IMR-90 (cell line): ENCODE measurements around the gene RGS16. TPM values are rescaled to one million over a fixed set of nuclear protein-coding genes. Genes with fewer than 3 reads are reported as not detected.

Experiments
- ATAC-seq: fragments of 200-7000 bp; cut with Tn5 transposase; 2 replicates; pipeline ENCODE4 v1.9.1; 2020; ENCODE audit warnings: low read depth, mild to moderate bottlenecking, moderate library complexity
- BruUV-seq: library from RNA; stranded (reverse); fragments of 400-500 nt; replicated peaks from 2 replicates; lab custom pipeline; 2021; lab: Mats Ljungman, UMichigan
- CTCF ChIA-PET: fragments of 300-600 bp; formaldehyde crosslinking; extraction: SDS; loops from one replicate; lab custom pipeline; 2021; ENCODE audit warnings: antibody characterized with exemption; lab: Yijun Ruan, JAX
- POLR2A ChIA-PET: fragments of 300-600 bp; sonication (Branson Sonifier 250); formaldehyde crosslinking; loops from one replicate; lab custom pipeline; 2022; ENCODE audit warnings: antibody characterized with exemption; ENCODE audit not compliant: unreplicated experiment; lab: Charles Lee
- DNase-seq: peaks from one replicate; pipeline ENCODE4 v3.0.0; 2013
- H2AFZ ChIP-seq: replicated peaks from 2 replicates; pipeline ENCODE3; 2013; ENCODE audit warnings: low read length, mild to moderate bottlenecking; ENCODE audit not compliant: poor library complexity
- H2AK5ac ChIP-seq: 2 replicates; pipeline ENCODE4 v1.6.1; 2013; ENCODE audit warnings: low read depth, low read length, inconsistent platforms
- H2AK9ac ChIP-seq: replicated peaks from 2 replicates; pipeline ENCODE3; 2013; ENCODE audit warnings: mild to moderate bottlenecking, low read depth, low read length, moderate library complexity; ENCODE audit not compliant: poor library complexity
- H2BK120ac ChIP-seq: 2 replicates; pipeline ENCODE4 v1.6.1; 2013; ENCODE audit warnings: low read depth, low read length, inconsistent platforms
- H2BK15ac ChIP-seq: 3 replicates; pipeline ENCODE4 v1.6.1; 2013; ENCODE audit warnings: low read depth, low read length, inconsistent platforms
- H2BK20ac ChIP-seq: 2 replicates; pipeline ENCODE4 v1.6.1; 2013; ENCODE audit warnings: low read depth, mild to moderate bottlenecking, inconsistent platforms, low read length, moderate library complexity
- H2BK5ac ChIP-seq: 2 replicates; pipeline ENCODE4 v1.6.1; 2013; ENCODE audit warnings: mild to moderate bottlenecking, low read depth, low read length, inconsistent platforms; ENCODE audit not compliant: poor library complexity, severe bottlenecking
- H3K14ac ChIP-seq: replicated peaks from 2 replicates; pipeline ENCODE4 v1.6.1; 2013; ENCODE audit warnings: low read depth, low read length, inconsistent platforms
- H3K18ac ChIP-seq: 2 replicates; pipeline ENCODE4 v1.6.1; 2013; ENCODE audit warnings: low read depth, low read length, control low read depth
- H3K23ac ChIP-seq: 2 replicates; pipeline ENCODE4 v1.6.1; 2013; ENCODE audit warnings: low read depth, low read length, inconsistent platforms
- H3K27ac ChIP-seq: 2 replicates; pipeline ENCODE4 v1.5.1; 2013; ENCODE audit warnings: mild to moderate bottlenecking, control low read depth, low read length; ENCODE audit not compliant: insufficient read depth
- H3K27me3 ChIP-seq: 2 replicates; pipeline ENCODE4 v1.6.1; 2013; ENCODE audit warnings: low read length; ENCODE audit not compliant: control insufficient read depth, insufficient read depth
- H3K36me3 ChIP-seq: 2 replicates; pipeline ENCODE4 v1.6.1; 2013; ENCODE audit warnings: low read length, mixed read lengths; ENCODE audit not compliant: control insufficient read depth, insufficient read depth
- H3K4ac ChIP-seq: 2 replicates; pipeline ENCODE4 v1.6.1; 2013; ENCODE audit warnings: low read depth, low read length, inconsistent platforms
- H3K4me1 ChIP-seq: 2 replicates; pipeline ENCODE4 v1.6.1; 2013; ENCODE audit warnings: low read length, mixed read lengths; ENCODE audit not compliant: control insufficient read depth, insufficient read depth
- H3K4me2 ChIP-seq: 2 replicates; pipeline ENCODE4 v1.6.1; 2013; ENCODE audit warnings: low read depth, mild to moderate bottlenecking, control low read depth, low read length, moderate library complexity
- H3K4me3 ChIP-seq: 2 replicates; pipeline ENCODE4 v1.5.1; 2013; ENCODE audit warnings: low read depth, mild to moderate bottlenecking, control low read depth, low read length, moderate library complexity; ENCODE audit not compliant: insufficient read depth
- H3K56ac ChIP-seq: 2 replicates; pipeline ENCODE4 v1.6.1; 2013; ENCODE audit warnings: low read length, inconsistent platforms; ENCODE audit not compliant: insufficient read depth; ENCODE audit errors: extremely low read depth
- H3K79me1 ChIP-seq, 2 experiments: 2 replicates each; pipeline ENCODE4 v1.6.1; 2013; ENCODE audit warnings: low read length in 2 of 2, inconsistent platforms in 1 of 2, low read depth in 1 of 2
- H3K9ac ChIP-seq: 2 replicates; pipeline ENCODE4 v1.6.1; 2013; ENCODE audit warnings: low read depth, low read length, control low read depth
- H3K9me1 ChIP-seq: 2 replicates; pipeline ENCODE4 v1.6.1; 2013; ENCODE audit warnings: low read length, inconsistent platforms; ENCODE audit not compliant: insufficient read depth
- H3K9me3 ChIP-seq: 2 replicates; pipeline ENCODE4 v1.6.1; 2013; ENCODE audit warnings: low read length; ENCODE audit not compliant: control insufficient read depth, insufficient read depth
- H4K20me1 ChIP-seq: 2 replicates; pipeline ENCODE4 v1.6.1; 2013; ENCODE audit warnings: low read length, inconsistent platforms; ENCODE audit not compliant: insufficient read depth
- H4K5ac ChIP-seq: 2 replicates; pipeline ENCODE4 v1.6.1; 2013; ENCODE audit warnings: mild to moderate bottlenecking, low read depth, low read length, control low read depth
- H4K8ac ChIP-seq, 2 experiments: 2 replicates each; pipeline ENCODE4 v1.6.1; 2013; ENCODE audit warnings: low read depth in 2 of 2, low read length in 2 of 2, control low read depth in 1 of 2, inconsistent platforms in 1 of 2
- H4K91ac ChIP-seq: 2 replicates; pipeline ENCODE4 v1.6.1; 2013; ENCODE audit warnings: low read depth, low read length, inconsistent platforms; ENCODE audit not compliant: insufficient read depth
- CEBPB ChIP-seq: IDR thresholded peaks from 2 replicates; pipeline ENCODE4 v1.6.1; 2012; ENCODE audit warnings: low read depth, low read length, improper control_type of control experiment
- CHD1 ChIP-seq: IDR thresholded peaks from 2 replicates; pipeline ENCODE4 v1.6.1; 2012; ENCODE audit warnings: low read depth, low read length, improper control_type of control experiment
- FOS ChIP-seq: fragments of 150-350 bp; IDR thresholded peaks from 2 replicates; pipeline ENCODE4 v1.6.1; 2016; ENCODE audit warnings: low read depth, low read length
- MAFK ChIP-seq: IDR thresholded peaks from 2 replicates; pipeline ENCODE4 v1.6.1; 2012; ENCODE audit warnings: low read depth, low read length, improper control_type of control experiment
- MXI1 ChIP-seq: IDR thresholded peaks from 2 replicates; pipeline ENCODE4 v1.6.1; 2012; ENCODE audit warnings: low read depth, mild to moderate bottlenecking, low read length, moderate library complexity, borderline replicate concordance
- NFE2L2 ChIP-seq: fragments of 150-350 bp; IDR thresholded peaks from 2 replicates; pipeline ENCODE4 v1.6.1; 2016; ENCODE audit warnings: low read depth, mild to moderate bottlenecking, low read length
- RAD21 ChIP-seq: IDR thresholded peaks from 2 replicates; pipeline ENCODE4 v1.6.1; 2012; ENCODE audit warnings: low read length, improper control_type of control experiment
- RCOR1 ChIP-seq: IDR thresholded peaks from 2 replicates; pipeline ENCODE4 v1.6.1; 2012; ENCODE audit warnings: mild to moderate bottlenecking, low read length, improper control_type of control experiment; ENCODE audit not compliant: insufficient replicate concordance
- RFX5 ChIP-seq: IDR thresholded peaks from 2 replicates; pipeline ENCODE4 v1.8.0; 2012; ENCODE audit warnings: low read depth, mild to moderate bottlenecking, low read length, moderate library complexity
- SMC3 ChIP-seq: fragments of 150-350 bp; IDR thresholded peaks from 2 replicates; pipeline ENCODE4 v1.6.1; 2016; ENCODE audit warnings: low read depth, mild to moderate bottlenecking, antibody characterized with exemption, low read length, moderate library complexity
- USF2 ChIP-seq: fragments of 150-350 bp; IDR thresholded peaks from 2 replicates; pipeline ENCODE4 v1.6.1; 2017; ENCODE audit warnings: mild to moderate bottlenecking, antibody characterized with exemption, low read length, low read depth
- WGBS, 2 experiments: methylation state at CpG; one replicate each; pipeline versions ENCODE4 v1.1.5 to v1.1.7; 2013; ENCODE audit warnings: missing lambda C conversion rate in 2 of 2; ENCODE audit not compliant: insufficient read length in 1 of 2; ENCODE audit errors: extremely low coverage in 2 of 2; 5-methylcytosine and 5-hydroxymethylcytosine counted together
- dilution Hi-C: fragments of 300-500 bp; cut with HindIII; formaldehyde crosslinking; loops from one replicate; pipeline ENCODE4 v1.14.3; 2018; ENCODE audit warnings: low sequenced_read_pairs; ENCODE audit not compliant: unreplicated experiment
- in situ Hi-C: fragments of 300-500 bp; cut with MboI; formaldehyde crosslinking; loops from 3 replicates; pipeline ENCODE4 v1.14.3; 2019; ENCODE audit warnings: low sequenced_read_pairs, inconsistent platforms, mixed read lengths
- intact Hi-C: fragments of 100-400 bp; cut with micrococcal nuclease; formaldehyde crosslinking; loops from 2 replicates; pipeline ENCODE4 v1.10.0; 2022
- polyA plus RNA-seq, 3 experiments: library from polyadenylated mRNA; depleted of rRNA; stranded (reverse); fragments of >200 nt; gene quantifications; 2 replicates each; pipeline ENCODE4 v1.2.3, GENCODE V29; 2012; ENCODE audit warnings: low replicate concordance in 1 of 3
- total RNA-seq: library from RNA; depleted of rRNA; stranded (reverse); fragments of >200 nt; gene quantifications from 2 replicates; pipeline ENCODE4 v1.2.3, GENCODE V29; 2012
- TF ChIP-seq, protein P1 (sequence below): conservative IDR thresholded peaks from 2 replicates; pipeline ENCODE4 v1.5.1; 2012; ENCODE audit warnings: mild to moderate bottlenecking, low read depth, low read length, improper control_type of control experiment
- TF ChIP-seq, protein P2 (sequence below): fragments of 150-350 bp; IDR thresholded peaks from 2 replicates; pipeline ENCODE4 v1.6.1; 2016; ENCODE audit warnings: low read depth, mild to moderate bottlenecking, low read length, moderate library complexity, borderline replicate concordance

Gene RGS16
- total and polyA plus RNA-seq, 2 of the 4 experiments (the other 2 are of a cell fraction), result 0.15 to 0.18 TPM

GRCh38 chr1:182643699-182644098 lies 39.5 kb upstream of the RGS16 start:
- DNase-seq (no peak), ATAC-seq (peak; percentile 49; the same call in 1 of the 2 replicates)
- H3K56ac ChIP-seq, result no peak overlapping the region
- H2AFZ ChIP-seq, result peak overlapping the region; percentile 52
- peak overlapping the region; percentile 37; the same call in 1 of the 2 replicates for H2BK120ac ChIP-seq
- H3K18ac ChIP-seq, result peak overlapping the region; percentile 93
- ChIA-PET CTCF (interaction anchor here (0.6 kb wide), 1 partner anchor 113 kb away, joined by 5 read pairs; no protein-coding TSS in a partner anchor), POLR2A (no interaction called here)
- no peaks in the 10 kb centered on the region for H3K79me1 ChIP-seq
- H3K14ac ChIP-seq, result no peak overlapping the region
- no peaks in the 10 kb centered on the region for H4K20me1 ChIP-seq
- no peak overlapping the region for H4K8ac ChIP-seq
- H3K4ac ChIP-seq, result 0 out of 2 replicates have a peak overlapping the region, but pooled peaks have one; percentile 20
- H4K5ac ChIP-seq, result peak overlapping the region; percentile 93
- H3K23ac ChIP-seq, result no peak overlapping the region
- no peak overlapping the region for H3K27ac ChIP-seq
- H3K27me3 ChIP-seq, result peaks cover 7% of the 10 kb centered on the region
- dilution Hi-C loops, result no loop called here
- TF ChIP-seq CEBPB (no peak), MXI1 (no peak), CHD1 (no peak), MAFK (no peak), SMC3 (no peak), RCOR1 (no peak), FOS (no peak), USF2 (no peak), RFX5 (no peak), RAD21 (no peak), NFE2L2 (no peak)
- TF ChIP-seq, protein P1, sequence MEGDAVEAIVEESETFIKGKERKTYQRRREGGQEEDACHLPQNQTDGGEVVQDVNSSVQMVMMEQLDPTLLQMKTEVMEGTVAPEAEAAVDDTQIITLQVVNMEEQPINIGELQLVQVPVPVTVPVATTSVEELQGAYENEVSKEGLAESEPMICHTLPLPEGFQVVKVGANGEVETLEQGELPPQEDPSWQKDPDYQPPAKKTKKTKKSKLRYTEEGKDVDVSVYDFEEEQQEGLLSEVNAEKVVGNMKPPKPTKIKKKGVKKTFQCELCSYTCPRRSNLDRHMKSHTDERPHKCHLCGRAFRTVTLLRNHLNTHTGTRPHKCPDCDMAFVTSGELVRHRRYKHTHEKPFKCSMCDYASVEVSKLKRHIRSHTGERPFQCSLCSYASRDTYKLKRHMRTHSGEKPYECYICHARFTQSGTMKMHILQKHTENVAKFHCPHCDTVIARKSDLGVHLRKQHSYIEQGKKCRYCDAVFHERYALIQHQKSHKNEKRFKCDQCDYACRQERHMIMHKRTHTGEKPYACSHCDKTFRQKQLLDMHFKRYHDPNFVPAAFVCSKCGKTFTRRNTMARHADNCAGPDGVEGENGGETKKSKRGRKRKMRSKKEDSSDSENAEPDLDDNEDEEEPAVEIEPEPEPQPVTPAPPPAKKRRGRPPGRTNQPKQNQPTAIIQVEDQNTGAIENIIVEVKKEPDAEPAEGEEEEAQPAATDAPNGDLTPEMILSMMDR, result no peak
- TF ChIP-seq, protein P2, sequence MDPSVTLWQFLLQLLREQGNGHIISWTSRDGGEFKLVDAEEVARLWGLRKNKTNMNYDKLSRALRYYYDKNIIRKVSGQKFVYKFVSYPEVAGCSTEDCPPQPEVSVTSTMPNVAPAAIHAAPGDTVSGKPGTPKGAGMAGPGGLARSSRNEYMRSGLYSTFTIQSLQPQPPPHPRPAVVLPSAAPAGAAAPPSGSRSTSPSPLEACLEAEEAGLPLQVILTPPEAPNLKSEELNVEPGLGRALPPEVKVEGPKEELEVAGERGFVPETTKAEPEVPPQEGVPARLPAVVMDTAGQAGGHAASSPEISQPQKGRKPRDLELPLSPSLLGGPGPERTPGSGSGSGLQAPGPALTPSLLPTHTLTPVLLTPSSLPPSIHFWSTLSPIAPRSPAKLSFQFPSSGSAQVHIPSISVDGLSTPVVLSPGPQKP, result no peak
- WGBS, 2 experiments, result 67% methylated on average over 2 of the region's 3 CpGs; no CpG with 5 or more reads in 1 of the 2 experiments
- H2AK9ac ChIP-seq, result no peak overlapping the region
- no peaks in the 10 kb centered on the region for H3K36me3 ChIP-seq
- no TSS peak for BruUV-seq
- no peak overlapping the region for H2BK15ac ChIP-seq
- H3K9ac ChIP-seq, result no peak overlapping the region
- H3K4me2 ChIP-seq, result no peak overlapping the region
- no peaks in the 10 kb centered on the region for H3K4me1 ChIP-seq
- H2BK20ac ChIP-seq, result no peak overlapping the region
- in situ Hi-C loops, result no loop called here
- no peak overlapping the region for H3K4me3 ChIP-seq
- H4K91ac ChIP-seq, result 0 out of 2 replicates have a peak overlapping the region, but pooled peaks have one; percentile 1
- no peaks in the 10 kb centered on the region for H3K9me3 ChIP-seq
- intact Hi-C loops, result no loop called here
- no peak overlapping the region for H2AK5ac ChIP-seq
- H3K9me1 ChIP-seq, result no peaks in the 10 kb centered on the region
- H2BK5ac ChIP-seq, result no peak overlapping the region
